Measurements from ENCODE around the gene SOX5.

DNA sequence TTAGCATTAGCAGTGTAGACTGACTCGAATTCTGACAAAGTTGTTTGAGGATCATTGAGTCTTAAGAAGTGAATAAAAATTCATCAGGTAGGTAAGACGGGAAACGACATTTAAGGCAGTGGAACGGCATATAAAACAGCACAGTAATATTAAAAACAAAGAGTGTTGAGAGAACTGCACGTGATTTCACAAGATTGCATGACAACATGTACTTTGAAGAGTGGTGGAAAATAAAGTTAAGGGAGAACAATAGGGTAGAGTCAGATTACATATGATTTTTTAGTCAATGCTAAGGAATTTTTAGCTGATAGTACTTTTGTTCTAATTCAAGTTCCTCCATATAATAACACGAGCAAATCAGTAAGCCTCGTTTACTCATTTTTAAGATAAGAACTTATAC lies 115.4 kb downstream of the SOX5 start:
- TF ChIP-seq, protein P1, sequence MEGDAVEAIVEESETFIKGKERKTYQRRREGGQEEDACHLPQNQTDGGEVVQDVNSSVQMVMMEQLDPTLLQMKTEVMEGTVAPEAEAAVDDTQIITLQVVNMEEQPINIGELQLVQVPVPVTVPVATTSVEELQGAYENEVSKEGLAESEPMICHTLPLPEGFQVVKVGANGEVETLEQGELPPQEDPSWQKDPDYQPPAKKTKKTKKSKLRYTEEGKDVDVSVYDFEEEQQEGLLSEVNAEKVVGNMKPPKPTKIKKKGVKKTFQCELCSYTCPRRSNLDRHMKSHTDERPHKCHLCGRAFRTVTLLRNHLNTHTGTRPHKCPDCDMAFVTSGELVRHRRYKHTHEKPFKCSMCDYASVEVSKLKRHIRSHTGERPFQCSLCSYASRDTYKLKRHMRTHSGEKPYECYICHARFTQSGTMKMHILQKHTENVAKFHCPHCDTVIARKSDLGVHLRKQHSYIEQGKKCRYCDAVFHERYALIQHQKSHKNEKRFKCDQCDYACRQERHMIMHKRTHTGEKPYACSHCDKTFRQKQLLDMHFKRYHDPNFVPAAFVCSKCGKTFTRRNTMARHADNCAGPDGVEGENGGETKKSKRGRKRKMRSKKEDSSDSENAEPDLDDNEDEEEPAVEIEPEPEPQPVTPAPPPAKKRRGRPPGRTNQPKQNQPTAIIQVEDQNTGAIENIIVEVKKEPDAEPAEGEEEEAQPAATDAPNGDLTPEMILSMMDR (conservative IDR thresholded peaks at IDR 0.05; ENCODE audit: low read length): no peak
- no peak for TF ChIP-seq EZH2phosphoT487 (IDR thresholded peaks at IDR 0.05; ENCODE audit: borderline replicate concordance)
